HG02973 (cell line): ENCODE results near the gene ARL11.
"Not testable (repeated sequence)": the region's sequence is repeated elsewhere in the genome, so short reads cannot be mapped to it uniquely, and the experiment has no call there.

Source experiments
- ATAC-seq: cut with Tn5 transposase; IDR thresholded peaks from one replicate; pipeline ENCODE4 v1.9.1; 2021; ENCODE audit warnings: moderate library complexity; ENCODE audit not compliant: unreplicated experiment

The ARL11 gene

DNA sequence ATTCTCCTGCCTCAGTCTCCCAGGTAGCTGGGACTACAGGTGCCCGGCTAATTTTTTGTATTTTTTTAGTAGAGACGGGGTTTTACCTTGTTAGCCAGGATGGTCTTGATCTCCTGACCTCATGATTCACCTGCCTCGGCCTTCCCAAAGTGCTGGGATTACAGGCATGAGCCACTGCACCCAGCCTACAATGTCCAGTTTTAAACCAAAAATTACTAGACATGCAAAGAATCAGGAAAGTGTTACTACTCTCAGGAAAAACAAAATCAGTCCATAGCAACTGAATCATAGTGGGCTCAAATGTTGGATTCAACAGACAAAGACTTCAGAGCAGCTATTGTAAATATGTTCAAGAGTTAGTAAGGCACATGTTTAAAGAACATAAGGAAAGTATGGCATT lies 16.3 kb upstream of the ARL11 start:
- ATAC-seq, result not testable (repeated sequence)

DNA sequence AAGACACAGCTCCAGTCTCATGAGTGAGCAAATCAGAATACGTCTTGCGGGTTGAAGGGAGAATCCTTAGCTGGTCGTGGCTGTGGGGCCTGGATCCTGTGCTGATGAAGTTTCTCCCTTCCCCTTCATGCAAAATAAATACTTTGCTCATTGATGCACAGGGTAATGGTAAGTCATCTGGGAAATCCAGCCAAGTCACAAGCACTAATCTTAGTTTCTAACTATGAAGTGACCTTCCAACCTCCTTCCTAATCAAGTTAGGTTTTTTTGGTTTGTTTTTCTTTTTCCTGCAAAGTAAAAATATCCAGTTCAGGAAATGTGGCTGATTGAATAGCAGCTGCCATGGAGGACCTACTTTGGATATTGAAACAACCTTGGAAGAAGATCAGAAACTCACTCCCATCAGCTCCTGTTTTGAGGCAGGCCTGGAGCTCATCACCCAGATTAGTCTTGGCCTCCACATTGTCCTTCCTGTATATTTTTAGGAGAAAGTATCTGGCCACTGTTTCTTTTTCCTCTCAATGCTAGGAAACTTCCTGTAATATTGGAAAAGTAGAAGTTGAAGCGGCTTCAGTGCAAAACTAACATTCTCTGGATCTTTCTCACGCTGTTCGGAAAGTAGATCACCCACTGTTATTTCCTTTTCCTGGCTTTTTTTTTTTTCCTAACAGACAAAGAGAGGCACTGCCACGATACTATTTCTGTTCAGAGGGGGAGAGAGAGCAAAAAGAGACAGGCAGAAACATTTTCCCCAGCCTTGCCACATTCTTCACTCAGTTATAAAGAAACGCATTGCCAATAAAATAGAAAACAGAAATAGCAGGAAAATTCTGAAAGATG lies 12.3 kb upstream of the ARL11 start:
- ATAC-seq, result no peak

DNA sequence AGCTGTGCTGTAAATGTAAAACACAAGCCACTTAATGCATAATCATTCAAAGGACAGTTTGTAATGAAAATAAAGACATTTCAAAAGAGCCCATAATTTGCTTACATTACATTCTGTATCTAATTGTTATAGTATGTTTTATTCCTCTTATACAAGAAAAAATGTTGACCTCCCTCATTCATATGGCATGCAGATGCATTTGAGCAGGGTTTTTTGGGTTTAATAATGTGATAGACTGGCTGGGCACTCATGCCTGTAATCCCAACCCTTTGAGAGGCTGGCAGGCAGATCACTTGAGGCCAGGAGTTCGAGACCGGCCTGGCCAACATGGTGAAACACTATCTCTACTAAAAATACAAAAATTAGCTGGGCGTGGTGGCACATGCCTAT lies 11.6 kb upstream of the ARL11 start:
- no peak for ATAC-seq

DNA sequence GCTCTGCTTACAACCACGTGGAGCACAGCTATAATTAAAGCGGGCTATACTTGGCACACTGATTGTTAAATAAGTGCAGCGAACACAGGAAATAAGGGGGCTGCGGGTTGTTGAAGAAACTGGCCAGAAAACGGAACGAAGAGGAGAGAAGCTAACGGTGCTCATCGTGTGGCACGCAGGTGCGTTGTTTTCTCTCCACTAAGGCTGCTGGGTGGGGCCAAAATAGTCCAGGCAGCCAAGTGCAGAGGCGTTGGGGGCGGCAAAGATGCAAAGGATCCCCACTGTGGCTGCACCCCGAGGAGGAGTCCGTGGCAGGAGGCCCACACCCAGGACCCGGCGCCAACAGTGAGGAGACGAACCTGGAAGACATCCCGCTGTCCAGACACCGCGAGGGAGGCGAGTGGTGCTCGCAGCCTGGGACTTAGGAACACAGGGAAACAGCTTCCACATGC lies 8.1 kb upstream of the ARL11 start:
- peak; percentile 69 for ATAC-seq

DNA sequence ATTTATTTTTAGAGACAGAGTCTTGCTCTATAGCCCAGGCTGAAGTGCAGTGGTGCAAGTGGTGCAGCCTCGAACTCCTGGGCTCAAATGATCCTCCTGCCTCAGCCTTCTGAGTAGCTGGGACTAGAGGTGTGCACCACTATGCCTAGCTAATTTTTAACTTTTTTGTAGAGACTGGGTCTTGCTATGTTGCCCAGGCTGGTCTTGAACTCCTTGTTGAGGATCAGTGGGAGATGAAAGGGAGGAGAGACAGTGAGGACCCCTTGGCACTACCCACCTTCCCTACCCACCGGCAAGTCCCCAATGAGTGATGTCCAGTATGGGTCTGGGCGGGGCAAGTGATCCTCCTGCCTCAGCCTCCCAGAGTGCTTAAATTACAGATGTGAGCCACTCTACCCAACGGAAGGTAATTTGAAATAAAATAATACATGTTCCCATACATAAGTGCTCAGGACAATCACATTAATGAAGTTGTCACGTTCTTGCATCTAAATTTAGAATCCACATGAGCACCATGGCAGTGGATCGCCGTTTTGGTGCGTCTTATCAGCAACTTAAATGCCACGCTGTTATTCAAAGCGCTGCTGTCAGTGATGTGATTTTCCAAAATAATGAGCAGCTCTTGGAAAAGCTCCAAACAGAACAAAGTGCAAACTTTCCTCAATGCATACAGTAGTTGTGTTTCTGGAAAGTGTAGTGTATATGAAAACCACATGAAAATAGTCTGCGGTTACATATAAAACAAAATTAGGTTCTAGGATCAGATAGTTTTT lies 5.9 kb upstream of the ARL11 start:
- ATAC-seq, result no peak

DNA sequence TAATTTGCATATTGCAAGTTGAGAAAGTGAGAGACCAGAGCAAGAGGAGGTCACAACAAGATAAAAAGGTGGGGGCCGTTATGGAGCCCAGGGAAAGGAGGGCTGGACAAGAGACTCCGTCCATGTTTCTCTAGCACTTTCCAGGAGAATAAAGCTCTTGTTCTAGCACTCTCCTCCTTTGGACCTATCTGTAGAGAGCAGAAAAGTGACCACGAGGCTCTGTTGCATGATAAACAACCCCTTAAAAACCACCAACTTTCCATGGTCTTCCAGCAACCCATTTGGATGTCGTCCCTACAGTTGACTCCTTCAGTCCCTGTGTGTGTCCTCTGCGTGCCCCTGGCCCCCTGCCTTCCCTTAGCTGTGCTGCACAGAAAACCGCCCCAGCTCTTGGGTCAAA lies 4.1 kb upstream of the ARL11 start:
- no peak for ATAC-seq

DNA sequence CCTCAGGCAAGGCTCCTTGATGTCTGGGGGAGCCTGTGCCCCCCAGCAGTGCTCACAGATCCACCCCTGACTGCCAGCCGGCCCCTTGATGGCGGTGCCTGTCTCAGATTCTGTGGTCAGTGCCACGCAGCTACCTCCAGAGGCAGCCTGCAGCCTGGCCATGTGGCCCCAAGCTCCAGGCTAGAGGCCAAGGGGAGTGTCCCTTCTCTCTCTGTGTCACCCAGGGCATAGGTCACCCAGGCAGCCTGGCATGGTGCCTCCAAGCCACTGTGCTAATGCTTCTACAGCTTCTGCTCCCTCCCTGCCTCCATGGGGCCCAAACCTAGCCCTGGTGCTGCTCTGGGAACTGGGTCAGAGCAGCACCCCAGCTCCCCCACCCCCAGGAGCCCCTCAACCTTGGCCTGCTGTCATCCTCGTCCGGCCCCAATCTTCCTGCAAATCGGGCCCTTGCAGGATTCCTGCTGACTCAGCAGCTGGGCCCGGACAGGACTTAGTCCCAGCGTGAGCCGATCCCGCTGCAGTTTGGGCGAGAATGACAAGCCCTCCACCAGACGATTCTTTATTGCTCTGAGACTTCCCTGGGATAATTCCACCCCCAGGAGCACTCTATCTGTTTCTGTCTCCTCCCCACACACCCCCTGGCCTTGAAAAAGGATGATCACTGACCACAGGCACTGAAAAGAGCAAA lies 2.8 kb upstream of the ARL11 start:
- no peak for ATAC-seq

DNA sequence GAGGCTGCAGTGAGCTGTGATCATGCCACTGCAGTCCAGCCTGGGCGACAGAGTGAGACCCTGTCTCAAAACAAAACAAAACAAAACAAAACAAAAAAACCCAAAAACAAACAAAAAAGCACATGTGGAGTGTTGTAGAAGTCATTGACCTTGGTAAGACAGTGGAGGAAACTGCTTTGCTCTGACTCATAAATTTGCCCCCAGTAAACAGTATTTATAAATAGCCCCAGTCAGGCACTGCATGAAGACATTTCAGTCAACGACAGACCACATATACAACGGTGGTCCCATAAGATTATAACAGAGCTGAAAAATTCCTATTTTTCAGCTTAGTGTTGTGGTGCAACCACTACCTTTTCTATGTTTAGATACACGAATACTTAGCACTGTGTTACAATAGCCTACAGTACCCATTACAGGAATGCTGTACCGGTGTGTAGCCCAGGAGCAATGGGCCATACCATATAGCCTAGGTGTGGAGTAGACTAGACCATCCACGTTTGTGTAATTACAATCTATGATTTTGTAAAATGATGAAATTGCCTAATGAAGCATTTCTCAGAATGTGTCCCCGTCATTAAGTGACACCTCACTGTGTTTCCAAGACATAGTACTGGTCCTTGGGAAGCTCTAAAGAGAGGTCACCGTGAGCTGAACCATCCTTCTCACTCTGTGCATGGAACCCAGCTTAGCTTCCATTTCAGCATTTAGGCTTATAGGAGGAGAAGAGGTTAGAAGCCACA lies 1.1 kb downstream of the ARL11 start:
- no peak for ATAC-seq

DNA sequence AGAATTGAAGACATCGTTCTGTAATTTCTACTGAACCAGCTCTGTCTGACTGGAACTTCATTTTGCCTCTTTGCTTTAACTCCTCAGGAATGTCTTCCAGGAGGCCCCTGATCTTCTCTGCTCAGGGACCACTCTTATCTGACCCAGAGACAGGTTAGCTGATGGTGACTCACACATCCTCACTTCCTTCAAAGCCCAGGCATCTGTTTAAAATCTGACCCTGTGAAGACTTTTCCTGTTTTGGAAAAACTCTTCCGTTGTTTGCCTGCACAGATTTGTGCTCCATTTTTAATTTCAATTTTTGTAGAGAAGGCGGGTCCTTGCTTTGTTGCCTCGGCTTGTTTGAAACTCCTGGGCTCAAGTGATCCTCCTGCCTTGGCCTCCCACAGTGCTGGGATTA lies 1.6 kb downstream of the ARL11 start:
- ATAC-seq, result no peak

DNA sequence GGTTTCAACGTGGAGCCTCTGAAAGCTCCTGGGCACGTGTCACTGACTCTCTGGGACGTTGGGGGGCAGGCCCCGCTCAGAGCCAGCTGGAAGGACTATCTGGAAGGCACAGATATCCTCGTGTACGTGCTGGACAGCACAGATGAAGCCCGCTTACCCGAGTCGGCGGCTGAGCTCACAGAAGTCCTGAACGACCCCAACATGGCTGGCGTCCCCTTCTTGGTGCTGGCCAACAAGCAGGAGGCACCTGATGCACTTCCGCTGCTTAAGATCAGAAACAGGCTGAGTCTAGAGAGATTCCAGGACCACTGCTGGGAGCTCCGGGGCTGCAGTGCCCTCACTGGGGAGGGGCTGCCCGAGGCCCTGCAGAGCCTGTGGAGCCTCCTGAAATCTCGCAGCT lies 2.3 kb downstream of the ARL11 start:
- no peak for ATAC-seq

DNA sequence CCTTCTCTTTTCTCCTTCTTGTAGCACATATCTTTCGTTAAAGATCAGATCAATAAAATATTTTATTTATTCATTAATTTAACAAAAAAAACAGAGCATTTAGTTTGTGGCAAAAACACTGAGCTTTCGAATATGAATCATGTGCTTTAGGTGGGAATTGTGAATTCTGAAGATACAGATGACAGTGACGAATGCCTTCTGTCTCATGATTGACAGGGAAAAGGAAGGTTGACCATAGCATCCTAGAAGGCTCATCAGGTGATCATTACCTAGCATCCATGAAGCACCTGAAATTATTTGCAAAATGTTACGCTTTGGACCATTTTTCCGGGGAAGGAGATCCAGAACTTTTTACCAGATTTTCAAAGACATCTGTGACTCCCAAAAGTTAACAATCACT lies 3.8 kb downstream of the ARL11 start:
- ATAC-seq, result no peak

DNA sequence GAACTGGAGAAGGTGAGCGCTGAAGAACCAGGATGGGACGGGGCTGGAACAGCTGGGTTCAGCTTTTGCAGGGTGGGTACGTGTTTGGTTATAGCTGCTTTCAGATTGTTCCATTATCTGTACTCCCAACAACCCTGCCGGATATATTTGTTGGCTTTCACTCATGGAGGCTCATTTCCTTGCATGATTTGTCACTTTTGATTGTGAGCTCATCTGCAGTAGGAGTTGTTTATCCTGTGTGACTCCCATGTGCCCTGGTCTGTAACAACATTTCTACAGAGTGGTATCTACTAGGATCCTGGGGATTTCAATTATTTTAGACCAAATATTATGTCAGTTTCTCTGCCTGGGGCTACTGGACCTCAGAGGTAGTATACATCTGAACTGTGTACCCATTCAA lies 5.4 kb downstream of the ARL11 start:
- no peak for ATAC-seq

DNA sequence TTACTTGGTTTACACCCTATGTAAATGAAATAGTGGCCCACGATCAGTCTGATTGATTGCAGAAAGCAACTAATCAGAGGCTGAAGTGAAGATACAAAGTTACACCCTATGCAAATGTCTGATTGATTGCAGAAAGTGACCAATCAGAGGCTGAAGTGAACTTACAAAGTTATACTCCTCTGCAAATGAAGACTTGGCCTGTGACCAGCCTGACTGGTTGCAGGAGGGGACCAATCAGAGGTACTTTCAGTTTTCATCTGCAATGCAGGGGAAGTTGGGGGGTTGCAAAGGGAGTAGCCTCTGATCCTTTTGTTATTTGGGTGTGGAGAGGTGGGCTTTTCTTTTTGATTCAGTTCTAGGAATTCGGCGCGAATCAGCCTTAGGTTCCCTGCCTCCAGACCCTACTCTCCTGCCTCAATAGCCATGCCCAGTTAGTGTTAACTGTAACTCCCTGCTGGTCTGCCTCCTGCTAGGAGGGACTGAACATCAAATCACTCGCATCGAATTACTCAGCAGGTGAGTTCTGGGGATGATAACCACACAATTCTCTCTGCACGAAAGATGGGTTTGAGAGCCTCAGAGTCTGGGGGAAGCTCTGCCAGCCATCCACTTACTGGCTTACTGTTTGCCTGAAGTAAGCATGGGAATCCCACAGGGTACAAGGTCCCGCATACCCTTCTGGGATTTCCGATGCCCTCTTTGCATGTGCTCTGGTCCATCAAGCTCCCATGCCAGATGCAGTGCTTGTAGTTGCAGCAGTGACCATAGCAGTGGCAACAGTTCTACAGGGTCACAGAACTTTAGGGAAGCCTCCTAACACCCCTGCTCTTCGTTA lies 7.5 kb downstream of the ARL11 start:
- ATAC-seq, result no peak

DNA sequence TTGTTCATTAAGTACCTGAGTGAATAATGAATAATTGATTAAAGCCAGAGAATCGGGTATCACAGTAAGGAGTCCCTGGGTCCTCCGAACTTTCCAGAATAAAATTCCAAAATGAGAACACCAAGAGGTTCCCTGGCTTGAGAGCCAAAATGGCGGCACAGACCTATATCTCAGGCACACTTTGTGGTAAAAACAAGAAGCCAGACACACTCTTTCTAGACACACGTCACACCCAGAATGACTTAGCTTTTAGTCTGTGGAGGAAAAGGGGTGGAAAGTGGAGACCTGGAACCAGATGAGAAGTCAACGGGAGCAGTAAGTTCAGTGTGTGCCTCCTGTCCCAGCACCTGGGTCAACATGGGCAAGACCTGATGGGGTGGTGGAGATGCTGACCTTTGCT lies 8.4 kb downstream of the ARL11 start:
- no peak for ATAC-seq

DNA sequence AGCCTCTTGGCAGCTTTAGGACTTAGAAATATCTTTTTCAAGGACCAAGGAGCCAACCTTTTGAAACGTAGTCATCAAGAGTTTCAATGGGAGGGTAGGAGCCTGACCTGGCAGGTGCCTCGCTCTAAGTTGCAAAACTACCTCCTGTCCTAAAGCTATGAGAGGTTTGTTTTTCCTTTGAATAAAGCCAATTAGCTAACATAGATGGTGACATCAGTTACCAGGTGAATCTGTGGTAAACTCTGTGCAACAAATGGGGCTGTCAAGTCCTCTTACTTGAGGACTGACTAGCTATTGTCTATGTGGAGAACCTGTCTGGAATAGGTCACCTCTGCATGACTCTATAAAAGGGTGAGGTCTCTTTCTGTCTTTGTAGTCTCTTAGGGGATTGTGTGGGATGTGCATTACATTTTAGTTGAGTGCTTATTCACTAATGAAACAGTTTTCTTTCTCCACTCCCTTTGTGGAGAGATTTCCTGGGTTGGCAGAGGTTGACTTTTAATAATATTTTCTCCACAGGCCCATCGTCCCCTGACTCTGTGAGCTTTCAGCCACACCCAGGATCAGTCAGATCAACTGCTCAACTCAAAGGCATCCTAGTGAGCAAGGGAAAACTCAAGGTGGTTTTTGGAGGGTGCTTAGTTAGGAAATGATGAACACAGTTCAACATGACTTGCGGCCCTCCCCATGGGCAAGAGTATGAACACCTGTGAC lies 9.9 kb downstream of the ARL11 start:
- ATAC-seq, result no peak

DNA sequence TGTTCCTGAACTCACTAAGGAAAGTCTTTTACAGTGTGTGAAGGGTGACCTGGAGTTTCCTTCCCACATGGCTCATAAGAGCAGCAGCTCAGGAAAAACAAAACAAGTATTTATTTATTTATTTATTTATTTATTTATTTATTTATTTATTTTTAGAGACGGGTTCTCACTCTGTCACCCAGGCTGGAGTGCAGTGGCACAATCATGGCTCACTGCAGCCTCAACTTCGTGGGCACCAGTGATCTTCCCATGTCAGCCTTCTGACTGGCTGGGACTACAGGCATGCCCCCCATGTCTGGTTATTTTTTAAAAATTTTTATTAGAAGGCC lies 10.4 kb downstream of the ARL11 start:
- ATAC-seq, result no peak

DNA sequence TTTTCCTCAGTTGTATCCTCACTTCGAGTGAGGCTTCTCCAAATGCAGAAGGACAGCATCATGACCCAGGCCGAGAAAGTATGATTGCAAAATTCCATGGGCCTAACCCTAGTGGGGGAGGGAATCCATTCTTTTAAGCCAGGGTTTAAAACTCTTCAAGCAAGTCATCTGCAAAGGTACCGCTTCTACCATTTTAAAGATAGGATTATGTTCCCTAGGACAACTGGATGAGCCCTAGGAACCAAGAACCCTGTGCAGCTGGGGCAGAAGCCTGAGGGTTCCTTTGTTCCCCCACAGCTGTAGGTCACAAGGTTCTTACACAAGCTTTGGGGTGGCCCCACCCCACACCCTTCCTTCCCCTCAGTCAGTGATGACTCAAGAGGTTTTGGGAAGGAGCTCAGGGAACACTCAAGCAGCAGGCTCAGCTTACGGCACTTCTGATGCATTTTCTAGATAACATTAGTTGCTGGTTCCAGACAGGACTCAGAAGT lies 13.5 kb downstream of the ARL11 start:
- ATAC-seq, result no peak

DNA sequence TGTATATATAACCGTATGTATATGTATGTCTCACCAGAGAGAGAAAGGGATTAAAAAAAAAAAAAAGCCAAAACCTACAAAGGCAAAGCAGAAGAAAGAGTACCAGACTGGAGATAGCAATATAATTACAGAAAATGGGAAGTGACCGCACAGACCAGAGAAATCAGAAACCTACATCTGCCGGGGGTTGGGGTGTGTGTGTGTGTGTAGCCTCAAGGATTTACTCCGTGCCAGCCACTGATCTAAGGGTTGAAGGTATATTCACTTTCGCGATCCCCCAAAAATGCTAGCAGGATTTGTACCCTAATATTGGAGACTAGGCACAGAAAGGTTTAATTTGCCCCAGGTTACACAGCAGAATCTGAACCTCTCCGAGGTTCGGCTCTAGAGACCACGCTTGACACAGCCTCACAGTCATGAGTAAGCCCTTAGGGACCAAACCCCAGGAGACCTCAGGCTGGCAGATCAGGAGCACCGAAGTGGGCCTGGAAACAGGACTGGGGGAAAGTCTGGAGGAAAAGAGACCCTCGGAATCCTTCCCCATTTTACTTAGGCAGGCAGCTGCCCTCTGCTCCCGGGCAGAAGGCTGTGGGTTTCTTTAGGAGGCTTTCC lies 14.8 kb downstream of the ARL11 start:
- no peak for ATAC-seq

DNA sequence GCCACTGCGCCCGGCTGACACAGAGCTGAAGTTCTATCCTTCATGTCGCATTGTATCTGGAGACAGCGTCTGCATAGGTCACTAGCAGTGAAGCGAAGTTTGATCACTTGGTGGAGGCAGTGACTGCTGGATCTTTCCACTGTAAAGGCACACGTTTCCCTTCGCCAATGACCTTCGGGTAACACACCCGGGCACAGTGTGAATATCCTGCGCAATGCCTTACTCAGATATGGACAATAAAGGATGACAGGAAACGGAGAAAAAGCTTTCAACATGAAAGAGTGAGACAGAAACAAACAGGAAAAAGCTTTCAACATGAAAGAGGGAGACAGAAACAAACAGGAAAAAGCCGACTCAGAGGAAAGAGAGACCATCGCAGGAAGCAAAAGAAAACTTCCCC lies 17.1 kb downstream of the ARL11 start:
- ATAC-seq, result no peak
